Measurements from ENCODE around the gene FXYD1. TPM values are rescaled to one million over a fixed set of nuclear protein-coding genes. Genes with fewer than 3 reads are reported as not detected.

Gene FXYD1
- total RNA-seq, 1 experiment from 2014 or later = not detected

GRCh38 chr19:35134601-35135242 lies 3.9 kb upstream of the FXYD1 start, which contains the start of gene LGI4:
TSS of gene LGI4 (minus strand) at chr19:35135059. CDS start at chr19:35134680, 379 bp downstream.
- no peaks in the 10 kb centered on the region for H3K79me2 ChIP-seq (ENCODE audit: low read depth)
- no TSS peak for BruUV-seq (replicated peaks)
- no peak within 1 kb of the TSS for H3K4me2 ChIP-seq
- H3K27ac ChIP-seq = no peak within 1 kb of the TSS
- no peaks in the 10 kb centered on the region for H3F3A ChIP-seq (ENCODE audit: insufficient read depth, low read depth)
- H3K9me3 ChIP-seq (ENCODE audit: insufficient read depth, low read depth) = no peaks in the 10 kb centered on the region; the same call in 1 of the 2 replicates
- ChIA-PET CTCF (no interaction called here), POLR2A (ENCODE audit: unreplicated experiment) (no interaction called here)
- no peaks in the 10 kb centered on the region for H3K36me3 ChIP-seq (ENCODE audit: low read depth)
- TF ChIP-seq EZH2 (IDR thresholded peaks at IDR 0.05; ENCODE audit: low read depth) (no peak), CTCF (conservative IDR thresholded peaks at IDR 0.05) (no peak)
- H3K4me1 ChIP-seq (replicated peaks; ENCODE audit: insufficient read depth) = peaks cover 8% of the 10 kb centered on the region; the same call in 1 of the 2 replicates
- H4K20me1 ChIP-seq (ENCODE audit: insufficient read depth) = no peaks in the 10 kb centered on the region
- H3K9me2 ChIP-seq (ENCODE audit: insufficient read depth) = no peaks in the 10 kb centered on the region
- H2AFZ ChIP-seq = no peak within 1 kb of the TSS
- intact Hi-C loops (cut with micrococcal nuclease; ENCODE audit: unreplicated experiment) = loop anchor here (1.0 kb wide), 2 partner anchors 20 to 67 kb away; no protein-coding TSS in a partner anchor
- no peaks in the 10 kb centered on the region for H3K27me3 ChIP-seq (ENCODE audit: insufficient read depth, low read depth)
- no peak within 1 kb of the TSS for H3K4me3 ChIP-seq
- no peak for DNase-seq

- no peaks in the 10 kb centered on the region for H3K36me3 ChIP-seq (ENCODE audit: low read depth)
- intact Hi-C loops (cut with micrococcal nuclease; ENCODE audit: unreplicated experiment) = loop anchor here (1.0 kb wide), 2 partner anchors 21 to 68 kb away; no protein-coding TSS in a partner anchor
- TF ChIP-seq EZH2 (IDR thresholded peaks at IDR 0.05; ENCODE audit: low read depth) (no peak), CTCF (conservative IDR thresholded peaks at IDR 0.05) (peak; percentile 93)
- H3K79me2 ChIP-seq (ENCODE audit: low read depth) = no peaks in the 10 kb centered on the region
- ChIA-PET CTCF (interaction anchor here (0.6 to 1.0 kb wide), 2 partner anchors 18 to 21 kb away, joined by 3 to 4 read pairs; no protein-coding TSS in a partner anchor), POLR2A (ENCODE audit: unreplicated experiment) (no interaction called here)
- peaks cover 8% of the 10 kb centered on the region; the same call in 1 of the 2 replicates for H3K4me1 ChIP-seq (replicated peaks; ENCODE audit: insufficient read depth)
- H2AFZ ChIP-seq = no peak overlapping the region
- H3K27ac ChIP-seq = no peak overlapping the region
- BruUV-seq (replicated peaks) = no TSS peak
- H3K9me3 ChIP-seq (ENCODE audit: insufficient read depth, low read depth) = no peaks in the 10 kb centered on the region; the same call in 1 of the 2 replicates
- H3K4me3 ChIP-seq = no peak overlapping the region
- peaks cover under 1% of the 10 kb centered on the region; the same call in 1 of the 2 replicates for H3F3A ChIP-seq (ENCODE audit: insufficient read depth, low read depth)
- no peaks in the 10 kb centered on the region for H3K9me2 ChIP-seq (ENCODE audit: insufficient read depth)
- H3K27me3 ChIP-seq (ENCODE audit: insufficient read depth, low read depth) = no peaks in the 10 kb centered on the region
- peak in 1 of 2 experiments; percentile 71 for DNase-seq
- H4K20me1 ChIP-seq (ENCODE audit: insufficient read depth) = no peaks in the 10 kb centered on the region
- no peak overlapping the region for H3K4me2 ChIP-seq
Observed at GRCh38 chr19:35135389-35135909, 3.2 kb upstream of the FXYD1 start.

- Histone ChIP-seq H3K4me3 (no peak overlapping the region), H3K4me2 (no peak overlapping the region), H3K9me2 (ENCODE audit: insufficient read depth) (no peaks in the 10 kb centered on the region), H3K27me3 (ENCODE audit: insufficient read depth, low read depth) (no peaks in the 10 kb centered on the region), H3K4me1 (replicated peaks; ENCODE audit: insufficient read depth) (peaks cover 8% of the 10 kb centered on the region; the same call in 1 of the 2 replicates), H3K9me3 (ENCODE audit: insufficient read depth, low read depth) (no peaks in the 10 kb centered on the region; the same call in 1 of the 2 replicates), H3F3A (ENCODE audit: insufficient read depth, low read depth) (peaks cover 5% of the 10 kb centered on the region; the same call in 1 of the 2 replicates), H3K36me3 (ENCODE audit: low read depth) (no peaks in the 10 kb centered on the region), H3K79me2 (ENCODE audit: low read depth) (no peaks in the 10 kb centered on the region), H2AFZ (no peak overlapping the region), H4K20me1 (ENCODE audit: insufficient read depth) (no peaks in the 10 kb centered on the region), H3K27ac (no peak overlapping the region)
- TF ChIP-seq EZH2 (IDR thresholded peaks at IDR 0.05; ENCODE audit: low read depth) (no peak), CTCF (conservative IDR thresholded peaks at IDR 0.05) (no peak)
- intact Hi-C loops (cut with micrococcal nuclease; ENCODE audit: unreplicated experiment) = no loop called here
- POLR2A ChIA-PET (ENCODE audit: unreplicated experiment) = no interaction called here
- no peak for DNase-seq
- CTCF ChIA-PET = interaction anchor here (0.6 to 1.0 kb wide), 2 partner anchors 18 to 22 kb away, joined by 3 to 4 read pairs; no protein-coding TSS in a partner anchor
- BruUV-seq (replicated peaks) = no TSS peak
Observed at GRCh38 chr19:35136231-35136630, 2.4 kb upstream of the FXYD1 start.

Measured in PC-9 (cell line).